ENCODE results near the gene ONECUT1. TPM values are rescaled to one million over a fixed set of nuclear protein-coding genes. Genes with fewer than 3 reads are reported as not detected.

ONECUT1 gene
- total and polyA plus RNA-seq, 7 donors, result not detected

DNA sequence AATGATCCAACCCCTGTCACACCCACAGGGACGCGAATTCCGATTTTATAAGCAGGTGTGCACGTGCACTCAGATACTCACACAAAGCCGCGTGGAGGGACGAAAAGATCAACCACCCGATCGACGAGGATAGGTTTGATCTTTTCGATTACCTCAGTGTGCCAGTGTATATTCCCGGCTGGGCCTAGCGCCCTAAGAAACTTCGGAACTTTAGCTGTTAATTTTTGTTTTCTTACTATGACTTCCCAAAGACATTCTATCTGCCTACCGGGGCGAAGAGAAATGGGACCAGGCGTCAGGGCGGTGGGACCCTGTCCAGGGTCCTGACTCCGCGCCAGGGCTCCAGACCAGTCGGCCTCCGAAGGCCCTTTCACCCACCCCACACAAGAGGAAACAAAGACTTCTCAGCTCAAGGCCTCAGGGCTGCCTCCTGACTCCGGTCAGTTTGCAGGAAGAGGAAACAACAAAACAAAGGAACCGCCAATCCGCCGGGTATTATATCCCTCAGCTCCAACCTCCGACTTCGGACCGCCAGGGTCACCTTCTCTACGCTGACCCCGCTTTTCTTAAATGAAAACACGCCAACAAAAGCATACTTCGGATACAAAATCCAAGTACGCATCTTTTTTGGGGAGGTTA, 6.8 kb downstream of the ONECUT1 start:
- Histone ChIP-seq H3K27me3 (ENCODE audit: insufficient read depth in 3 of 3, low read length in 2 of 3) (peaks cover 7 to 96% (median 46%) of the 10 kb centered on the region in 3 donors), H3K36me3 (ENCODE audit: insufficient read depth in 1 of 2, low read depth in 1 of 2) (no peaks in the 10 kb centered on the region), H3K9me3 (no peaks in the 10 kb centered on the region), H3K4me3 (no peak overlapping the region), H3K27ac (no peak overlapping the region), H3K4me1 (peaks cover 34% of the 10 kb centered on the region)
- intact Hi-C loops (cut with DNase I), result loop anchor here (5.0 to 10.0 kb wide), 4 partner anchors 411 to 934 kb away; no protein-coding TSS in a partner anchor
- 10 to 12% (median 10%) methylated on average over 34 of the region's 34 CpGs for WGBS, 3 donors
- TF ChIP-seq CTCF (IDR thresholded peaks at IDR 0.05), result no peak
- ATAC-seq, result no peak
- no peak for DNase-seq

DNA sequence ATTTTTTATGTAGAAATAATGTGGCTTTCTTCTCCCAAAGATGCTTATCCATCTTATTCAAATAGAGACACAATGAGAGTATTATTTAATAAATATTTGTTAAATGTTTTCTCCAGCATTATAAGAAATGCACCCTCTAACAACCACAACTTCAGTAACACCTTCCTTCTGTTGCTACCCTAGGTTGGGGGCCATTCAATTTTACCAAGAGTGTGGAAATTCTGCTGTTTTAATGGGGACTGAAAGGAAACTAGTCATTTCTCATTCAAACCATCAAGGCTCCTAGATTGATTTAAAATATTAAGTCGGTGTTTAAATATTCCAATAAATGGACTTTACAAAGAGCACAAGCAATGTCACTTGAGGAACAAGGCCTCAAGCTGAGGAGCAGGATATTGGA, 7.6 kb downstream of the ONECUT1 start:
- H3K27ac ChIP-seq, result no peak overlapping the region
- ATAC-seq (no peak), DNase-seq (no peak)

DNA sequence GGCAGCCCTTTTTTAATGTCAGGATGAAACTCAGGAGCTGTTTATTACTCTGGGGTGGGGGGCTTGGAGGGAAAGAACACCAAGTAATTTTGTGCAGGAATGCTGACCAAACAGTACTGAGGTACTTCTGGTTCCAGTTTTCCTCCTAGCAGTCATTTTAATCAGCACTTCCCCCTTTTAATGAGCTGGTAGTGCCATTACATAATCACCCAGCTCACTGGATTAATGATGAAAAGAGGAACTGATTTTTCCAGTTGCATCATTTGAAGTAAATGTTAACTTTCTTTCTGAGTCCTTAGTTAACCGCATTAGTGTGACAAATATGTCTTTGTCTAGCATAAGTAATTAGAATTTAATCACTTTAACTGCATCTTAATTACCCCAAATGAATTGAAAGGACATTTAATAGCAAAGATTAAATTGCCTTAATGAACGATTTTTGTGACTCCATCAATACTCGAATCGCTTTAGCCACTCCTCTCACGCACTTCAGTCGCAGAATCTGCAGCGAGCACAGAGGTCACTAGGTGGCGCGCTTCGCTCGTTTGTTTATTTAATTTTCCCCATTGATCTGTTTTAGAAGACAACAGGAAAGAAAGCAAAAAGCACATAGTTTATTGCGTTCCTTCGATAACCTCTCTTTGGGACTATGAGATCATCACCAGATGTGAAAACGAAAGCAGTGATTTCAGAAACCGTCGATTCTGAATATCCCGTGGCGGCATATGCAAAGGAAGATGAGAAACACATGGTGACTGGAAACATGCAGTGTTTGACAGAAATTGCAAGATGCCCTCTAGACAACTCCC, 9.8 kb downstream of the ONECUT1 start:
- H3K27ac ChIP-seq, result no peak overlapping the region
- peak overlapping the region; percentile 0 for H3K4me3 ChIP-seq
- H3K27me3 ChIP-seq (ENCODE audit: insufficient read depth in 3 of 3, low read length in 2 of 3), result peaks cover 6 to 91% (median 30%) of the 10 kb centered on the region in 3 donors
- H3K4me1 ChIP-seq, result peaks cover 18% of the 10 kb centered on the region
- no peaks in the 10 kb centered on the region for H3K36me3 ChIP-seq (ENCODE audit: insufficient read depth in 1 of 2, low read depth in 1 of 2)
- H3K9me3 ChIP-seq, result no peaks in the 10 kb centered on the region
- intact Hi-C loops (cut with DNase I), result loop anchor here (2.0 to 10.0 kb wide), 5 partner anchors 414 to 937 kb away; no protein-coding TSS in a partner anchor
- TF ChIP-seq CTCF (IDR thresholded peaks at IDR 0.05), result peak; percentile 90
- DNase-seq, result peak; percentile 54 to 76
- WGBS, 3 donors, result 5 to 6% (median 6%) methylated on average over 18 of the region's 18 CpGs
- ATAC-seq, result peak in 3 of 4 donors; percentile 55 to 78 (median 57)

More for the DNA sequence above, 7.6 kb downstream of the ONECUT1 start:
- no peaks in the 10 kb centered on the region for H3K9me3 ChIP-seq
- WGBS, 3 donors, result 54 to 66% (median 59%) methylated on average over 1 of the region's 1 CpG
- peaks cover 10 to 94% (median 40%) of the 10 kb centered on the region in 3 donors for H3K27me3 ChIP-seq (ENCODE audit: insufficient read depth in 3 of 3, low read length in 2 of 3)
- intact Hi-C loops (cut with DNase I), result loop anchor here (5.0 to 10.0 kb wide), 4 partner anchors 412 to 935 kb away; no protein-coding TSS in a partner anchor
- no peak for TF ChIP-seq CTCF (IDR thresholded peaks at IDR 0.05)
- H3K4me1 ChIP-seq, result peaks cover 34% of the 10 kb centered on the region
- no peak overlapping the region for H3K4me3 ChIP-seq
- no peaks in the 10 kb centered on the region for H3K36me3 ChIP-seq (ENCODE audit: insufficient read depth in 1 of 2, low read depth in 1 of 2)

GRCh38 chr15:52778457-52778856, 11.7 kb downstream of the ONECUT1 start:
- WGBS, 3 donors, result 31 to 34% (median 32%) methylated on average over 1 of the region's 1 CpG
- DNase-seq (no peak), ATAC-seq (no peak)
- Histone ChIP-seq H3K27ac (no peak overlapping the region), H3K9me3 (no peaks in the 10 kb centered on the region), H3K4me1 (peaks cover 4% of the 10 kb centered on the region), H3K4me3 (no peak overlapping the region), H3K27me3 (ENCODE audit: insufficient read depth in 3 of 3, low read length in 2 of 3) (peaks cover 6 to 76% (median 12%) of the 10 kb centered on the region in 3 donors), H3K36me3 (ENCODE audit: insufficient read depth in 1 of 2, low read depth in 1 of 2) (no peaks in the 10 kb centered on the region)
- no peak for TF ChIP-seq CTCF (IDR thresholded peaks at IDR 0.05)
- intact Hi-C loops (cut with DNase I), result no loop called here

Measured in psoas muscle (tissue), 8 donors.